SIG-M5 (cell line): ENCODE measurements around the gene MS4A6A.

ENCODE experiments used
- DNase-seq: peaks from one replicate; lab custom pipeline; 2025; lab: John Stamatoyannopoulos, UW

The MS4A6A gene

GRCh38 chr11:60128376-60128775 lies 54.5 kb downstream of the MS4A6A start:
- DNase-seq = no peak

GRCh38 chr11:60127311-60127811 lies 55.5 kb downstream of the MS4A6A start:
- DNase-seq = no peak

- DNase-seq = no peak
Observed at GRCh38 chr11:60125956-60126585, 56.8 kb downstream of the MS4A6A start.

- DNase-seq = no peak
Observed at GRCh38 chr11:60124802-60125432, 58.0 kb downstream of the MS4A6A start.
